Activated CD4-positive, alpha-beta T cell treated with anti-CD3 and anti-CD28 coated beads, Interleukin-2, amount 50 U/mL, for 1 hour (primary cell): ENCODE results near the gene ZGPAT.
"Not testable (repeated sequence)": the region's sequence is repeated elsewhere in the genome, so short reads cannot be mapped to it uniquely, and the experiment has no call there.

Experiments used
- DNase-seq: peaks from one replicate; pipeline ENCODE4 v3.0.0-alpha.2; 2020

Gene ZGPAT

GRCh38 chr20:63766695-63767426, 59.0 kb downstream of the ZGPAT start:
- DNase-seq = no peak

GRCh38 chr20:63767456-63767855, 59.6 kb downstream of the ZGPAT start:
- no peak for DNase-seq

- no peak for DNase-seq
Observed at GRCh38 chr20:63767886-63768285, 60.0 kb downstream of the ZGPAT start.

GRCh38 chr20:63768591-63769515, 61.0 kb downstream of the ZGPAT start:
- DNase-seq = no peak

GRCh38 chr20:63769891-63770474, 62.1 kb downstream of the ZGPAT start:
- no peak for DNase-seq

- no peak for DNase-seq
Observed at GRCh38 chr20:63771046-63771707, 63.3 kb downstream of the ZGPAT start.

GRCh38 chr20:63772781-63773518, 65.1 kb downstream of the ZGPAT start:
- no peak for DNase-seq

- DNase-seq = no peak
Observed at GRCh38 chr20:63773571-63774241, 65.9 kb downstream of the ZGPAT start.

GRCh38 chr20:63774306-63774705, 66.5 kb downstream of the ZGPAT start:
- DNase-seq = no peak

GRCh38 chr20:63775096-63775978, 67.5 kb downstream of the ZGPAT start:
- DNase-seq = peak; percentile 14

GRCh38 chr20:63776875-63777274, 69.0 kb downstream of the ZGPAT start:
- DNase-seq = not testable (repeated sequence)

GRCh38 chr20:63777614-63778013, 69.8 kb downstream of the ZGPAT start:
- no peak for DNase-seq

- no peak for DNase-seq
Observed at GRCh38 chr20:63778034-63778752, 70.4 kb downstream of the ZGPAT start.

- no peak for DNase-seq
Observed at GRCh38 chr20:63778857-63779256, 71.0 kb downstream of the ZGPAT start.

- DNase-seq = no peak
Observed at GRCh38 chr20:63781181-63781580, 73.3 kb downstream of the ZGPAT start.

GRCh38 chr20:63782051-63782471, 74.2 kb downstream of the ZGPAT start:
- peak; percentile 31 for DNase-seq

GRCh38 chr20:63782521-63782971, 74.7 kb downstream of the ZGPAT start:
- DNase-seq = no peak

- DNase-seq = no peak
Observed at GRCh38 chr20:63783970-63784369, 76.1 kb downstream of the ZGPAT start.

- no peak for DNase-seq
Observed at GRCh38 chr20:63785691-63786131, 77.9 kb downstream of the ZGPAT start.
